Motor neuron (in vitro differentiated cells): Measurements from ENCODE around the gene ARHGEF4. TPM values are rescaled to one million over a fixed set of nuclear protein-coding genes. Genes with fewer than 3 reads are reported as not detected.

Experiments used
- ATAC-seq, 8 experiments: fragments of 200-7000 bp; cut with Tn5 transposase; replicated peaks in 6 of 8; 2 replicates each; pipeline ENCODE4 v1.8.0; 2021; ENCODE audit warnings: mild to moderate bottlenecking in 8 of 8, moderate library complexity in 8 of 8
- H3K27ac ChIP-seq, 2 donors: fragments of 250-450 bp; sonication (Bioruptor Pico); 2 replicates each; pipeline ENCODE4 v1.9.0; 2021; ENCODE audit warnings: antibody characterized with exemption in 2 of 2, mild to moderate bottlenecking in 2 of 2, moderate library complexity in 1 of 2
- H3K4me1 ChIP-seq, 2 donors: fragments of 250-450 bp; sonication (Bioruptor Pico); replicated peaks in 1 of 2; 2 replicates each; pipeline ENCODE4 v1.6.1; 2021; ENCODE audit warnings: antibody characterized with exemption in 2 of 2, mild to moderate bottlenecking in 2 of 2, moderate library complexity in 1 of 2
- H3K4me3 ChIP-seq, 5 donors: fragments of 250-450 bp; sonication (Bioruptor Pico); 2 replicates each; pipeline ENCODE4 v1.9.0; 2021; ENCODE audit warnings: antibody characterized with exemption in 5 of 5, mild to moderate bottlenecking in 5 of 5, moderate library complexity in 4 of 5
- WGBS, 10 experiments: fragments of 450-650 bp; shearing (Covaris generic); methylation state at CpG; one replicate each; pipeline ENCODE4 v1.0.0; 2022; 5-methylcytosine and 5-hydroxymethylcytosine counted together
- in situ Hi-C, 9 experiments: fragments of 400-800 bp; cut with MboI; loops; one replicate each; pipeline ENCODE4 v1.15.0; 2021; ENCODE audit warnings: low sequenced_read_pairs in 9 of 9, low pct_unique_long_range_greater_than_20kb in 2 of 9; ENCODE audit not compliant: unreplicated experiment in 9 of 9
- total RNA-seq, 8 experiments: library from RNA; unstranded; fragments of 300-600 nt; gene quantifications; 2 replicates each; pipeline versions ENCODE4 v1.2.3 to v1.2.4, GENCODE V29; 2022

ARHGEF4 gene
- total RNA-seq, 8 experiments from 2014 or later: 3.8 to 36.9 (median 15.2) TPM

DNA sequence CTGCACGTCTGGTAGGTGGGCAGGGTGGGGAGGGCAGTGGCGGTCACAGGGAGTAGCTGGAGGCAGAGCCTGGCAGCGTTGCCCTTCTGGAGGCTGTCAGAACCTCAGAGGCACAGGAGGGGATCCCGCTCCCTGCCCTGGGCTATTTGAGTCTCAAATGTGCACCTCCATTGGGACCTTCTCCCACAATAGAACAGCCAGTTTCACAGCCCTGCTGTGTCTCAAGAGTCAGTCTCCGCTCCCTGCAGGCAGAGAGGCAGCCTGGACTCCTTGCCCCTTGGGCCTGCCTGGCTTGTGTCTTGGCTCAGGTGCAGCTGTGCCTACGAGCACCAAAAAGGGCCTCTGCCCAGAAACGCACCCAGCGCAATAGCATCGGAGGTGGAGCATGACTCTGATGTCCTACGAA is 199.1 kb downstream of the ARHGEF4 start:
- no peak overlapping the region for H3K27ac ChIP-seq
- ATAC-seq: no peak
- H3K4me1 ChIP-seq: peaks cover 11 to 16% of the 10 kb centered on the region in 2 donors
- WGBS, 10 experiments: 40 to 90% (median 87%) methylated on average over 1 to 7 of the region's 10 CpGs; no CpG with 5 or more reads in 5 of the 10 experiments
- peak overlapping the region in 2 of 5 donors; percentile 42 to 47 for H3K4me3 ChIP-seq
- in situ Hi-C loops: no loop called here

DNA sequence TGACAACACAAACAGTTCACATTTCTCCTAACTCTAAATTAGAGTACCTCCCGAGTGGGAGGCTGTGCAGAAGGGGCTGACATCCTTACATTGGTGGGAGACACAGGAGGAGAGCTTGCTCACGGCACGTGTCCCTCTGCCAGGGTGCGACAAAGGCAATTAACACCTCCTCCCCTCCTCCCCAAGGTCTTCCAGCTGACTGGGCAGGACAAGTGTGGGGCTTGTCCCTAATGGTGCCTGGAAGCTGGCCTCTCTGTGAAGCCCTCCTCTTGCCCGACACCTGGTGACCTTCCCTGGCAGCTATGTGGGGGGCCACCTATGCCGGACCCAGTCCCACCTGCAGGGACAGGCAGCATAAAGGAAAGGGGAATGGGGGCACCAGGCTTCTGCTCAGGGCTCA is 199.6 kb downstream of the ARHGEF4 start:
- no peak overlapping the region for H3K4me3 ChIP-seq
- in situ Hi-C loops: no loop called here
- no peak overlapping the region for H3K27ac ChIP-seq
- no peak for ATAC-seq
- 40 to 83% (median 61%) methylated on average over 1 to 5 of the region's 6 CpGs; no CpG with 5 or more reads in 4 of the 10 experiments for WGBS, 10 experiments
- peaks cover 11 to 16% of the 10 kb centered on the region in 2 donors for H3K4me1 ChIP-seq

DNA sequence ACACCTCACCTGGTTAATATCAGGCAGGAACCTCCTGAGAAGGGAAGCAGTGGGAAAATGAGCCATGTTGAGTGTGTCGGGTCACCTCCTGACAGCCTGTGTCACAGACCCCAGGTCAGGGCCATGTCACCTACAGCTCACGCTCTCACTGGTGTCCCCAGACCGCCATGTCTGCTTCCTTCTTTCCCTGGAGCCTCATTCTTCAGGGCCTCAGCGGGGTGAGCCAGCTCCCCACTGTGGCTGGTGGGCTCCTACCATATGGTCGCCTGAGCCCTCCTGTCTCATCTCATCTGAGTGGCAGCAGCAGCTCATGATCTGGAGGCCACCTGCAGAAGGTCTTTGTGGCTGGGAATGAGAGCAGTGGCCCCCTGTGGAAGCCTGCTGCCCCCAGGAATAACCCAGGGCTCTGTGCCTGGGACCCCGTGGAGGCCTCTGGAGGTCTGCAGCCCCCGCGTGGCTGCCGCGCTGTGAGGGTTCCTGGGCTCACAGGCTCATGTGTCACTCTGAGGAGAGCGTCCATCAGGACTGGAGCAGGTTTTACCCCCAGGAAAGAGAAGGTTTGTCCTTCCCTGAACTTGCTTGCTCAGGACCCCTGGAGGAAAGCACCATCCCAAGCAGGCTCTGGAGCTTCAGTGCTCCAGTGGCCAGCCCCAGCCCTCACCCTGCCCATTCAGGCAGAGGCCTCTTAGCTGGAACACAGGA is 200.1 kb downstream of the ARHGEF4 start:
- WGBS, 10 experiments: 100% methylated on average over 2 to 4 of the region's 11 CpGs; no CpG with 5 or more reads in 7 of the 10 experiments
- Histone ChIP-seq H3K4me3 (no peak overlapping the region), H3K4me1 (peaks cover 11 to 16% of the 10 kb centered on the region in 2 donors), H3K27ac (no peak overlapping the region)
- no peak for ATAC-seq
- in situ Hi-C loops: no loop called here

DNA sequence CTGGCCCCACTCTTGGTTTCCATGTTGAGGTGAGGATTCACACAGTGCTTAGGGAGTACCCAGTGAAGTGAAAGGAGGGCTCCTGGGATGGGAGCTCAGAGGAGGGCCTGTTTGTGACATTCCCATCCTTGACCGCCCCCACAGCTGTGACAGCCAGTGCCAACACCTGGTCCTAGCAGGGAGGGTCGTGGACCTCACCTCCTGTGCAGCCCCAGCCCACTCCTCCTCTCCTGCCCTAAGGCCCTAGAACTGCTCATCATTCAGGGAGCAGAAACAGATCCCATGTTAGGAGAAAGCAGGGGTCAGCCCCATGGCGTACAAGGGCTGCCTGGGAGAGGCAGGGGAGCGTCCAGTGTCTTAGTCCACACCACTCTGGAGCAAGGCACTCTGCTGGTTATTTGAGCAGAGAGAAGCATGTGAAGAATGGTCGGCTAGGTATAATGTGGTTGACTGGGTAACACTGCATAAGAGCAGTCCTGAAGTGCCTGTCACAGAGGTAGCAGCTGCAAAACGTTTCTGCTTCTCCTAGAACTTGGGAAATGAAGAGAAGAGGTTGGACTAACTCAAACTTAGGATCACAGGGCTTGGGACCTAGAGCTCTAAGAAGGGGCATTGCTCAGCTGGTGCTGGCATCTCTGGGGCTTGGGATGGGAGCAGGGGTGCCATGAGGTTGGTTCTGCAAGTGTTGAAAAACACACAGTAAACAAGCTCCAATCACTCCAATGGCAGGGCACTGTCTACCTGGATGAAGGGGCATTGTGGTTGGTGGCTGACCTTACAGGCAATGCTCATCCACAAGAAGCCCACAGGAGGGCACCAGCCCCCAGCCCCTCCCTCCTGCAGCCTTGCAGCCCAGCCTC is 200.9 kb downstream of the ARHGEF4 start:
- Histone ChIP-seq H3K4me1 (peaks cover 11 to 16% of the 10 kb centered on the region in 2 donors), H3K27ac (no peak overlapping the region), H3K4me3 (no peak overlapping the region)
- in situ Hi-C loops: no loop called here
- ATAC-seq: no peak
- WGBS, 10 experiments: 58 to 100% (median 68%) methylated on average over 1 to 4 of the region's 6 CpGs; no CpG with 5 or more reads in 7 of the 10 experiments

DNA sequence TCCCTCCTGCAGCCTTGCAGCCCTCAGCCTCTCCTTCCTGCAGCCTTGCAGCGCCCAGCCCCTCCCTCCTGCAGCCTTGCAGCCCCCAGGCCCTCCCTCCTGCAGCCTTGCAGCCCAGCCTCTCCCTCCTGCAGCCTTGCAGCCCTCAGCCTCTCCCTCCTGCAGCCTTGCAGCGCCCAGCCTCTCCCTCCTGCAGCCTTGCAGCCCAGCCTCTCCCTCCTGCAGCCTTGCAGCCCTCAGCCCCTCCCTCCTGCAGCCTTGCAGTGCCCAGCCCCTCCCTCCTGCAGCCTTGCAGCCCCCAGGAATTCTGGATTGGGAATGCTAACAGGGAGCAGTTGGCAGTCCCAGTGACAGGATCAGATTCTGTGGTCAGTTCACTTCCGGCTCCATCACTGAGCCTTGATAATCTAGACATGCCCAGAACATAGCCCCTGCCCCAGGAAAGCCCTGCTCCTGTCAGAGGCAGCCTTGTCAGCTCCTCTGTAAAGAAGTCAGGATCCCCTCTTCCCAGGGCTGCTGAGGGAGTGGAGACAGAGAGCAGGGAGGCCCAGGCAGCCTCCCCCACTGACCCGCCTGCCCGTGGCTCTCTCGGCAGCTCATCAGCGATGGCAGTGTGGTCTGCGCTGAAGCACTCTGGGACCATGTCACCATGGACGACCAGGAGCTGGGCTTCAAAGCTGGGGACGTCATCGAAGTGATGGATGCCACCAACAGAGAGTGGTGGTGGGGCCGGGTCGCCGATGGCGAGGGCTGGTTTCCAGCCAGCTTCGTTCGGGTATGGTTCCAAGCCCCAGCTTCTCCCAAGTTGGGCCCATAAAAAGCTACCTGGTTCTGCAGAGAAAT is 201.8 kb downstream of the ARHGEF4 start:
- Histone ChIP-seq H3K27ac (no peak overlapping the region), H3K4me3 (no peak overlapping the region), H3K4me1 (peaks cover 11 to 16% of the 10 kb centered on the region in 2 donors)
- in situ Hi-C loops: no loop called here
- no peak for ATAC-seq
- 83 to 100% (median 90%) methylated on average over 1 to 8 of the region's 17 CpGs; no CpG with 5 or more reads in 4 of the 10 experiments for WGBS, 10 experiments

DNA sequence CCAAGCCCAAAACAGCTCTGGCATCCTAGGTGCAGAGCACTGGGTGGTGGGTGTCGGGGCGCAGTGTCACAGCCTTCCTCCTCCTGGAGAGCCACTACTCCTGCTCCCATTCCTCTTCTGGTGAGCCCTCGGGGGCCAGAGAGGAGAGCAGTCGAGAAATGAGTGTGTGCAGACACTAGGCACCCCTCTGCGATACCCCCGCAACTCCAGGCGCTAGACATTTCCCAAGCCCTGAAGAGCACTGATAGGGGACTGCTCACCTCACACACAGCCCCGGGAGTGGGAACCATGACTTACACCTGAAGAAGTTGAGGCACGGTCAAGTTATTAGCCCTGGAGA is 202.4 kb downstream of the ARHGEF4 start:
- Histone ChIP-seq H3K4me3 (no peak overlapping the region), H3K4me1 (peaks cover 11 to 14% of the 10 kb centered on the region in 2 donors), H3K27ac (no peak overlapping the region)
- no peak for ATAC-seq
- in situ Hi-C loops: no loop called here
- 89 to 100% (median 95%) methylated on average over 1 to 5 of the region's 9 CpGs; no CpG with 5 or more reads in 6 of the 10 experiments for WGBS, 10 experiments

DNA sequence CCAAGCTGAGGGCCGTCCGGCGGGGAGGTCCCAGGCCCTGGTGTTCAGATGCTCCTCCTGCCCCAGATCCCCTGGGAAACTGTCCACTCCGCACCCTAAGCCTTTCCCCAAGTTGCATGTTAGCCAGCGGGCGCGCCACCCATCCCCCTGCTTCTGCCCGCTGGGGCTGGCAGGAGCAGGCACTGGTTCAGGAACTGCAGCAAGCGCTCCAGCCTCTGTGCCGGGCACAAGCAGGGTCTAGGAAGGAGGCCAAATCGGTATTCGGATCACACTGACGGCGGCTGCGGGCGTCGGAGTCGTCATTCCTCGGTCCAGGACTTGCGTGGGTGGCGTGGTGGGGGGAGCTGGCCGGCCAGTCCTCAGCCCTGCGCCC is 202.8 kb downstream of the ARHGEF4 start:
- H3K4me3 ChIP-seq: no peak overlapping the region
- 100% methylated on average over 1 of the region's 23 CpGs; no CpG with 5 or more reads in 9 of the 10 experiments for WGBS, 10 experiments
- in situ Hi-C loops: no loop called here
- H3K4me1 ChIP-seq: peaks cover 9 to 11% of the 10 kb centered on the region in 2 donors
- ATAC-seq: no peak
- no peak overlapping the region for H3K27ac ChIP-seq

DNA sequence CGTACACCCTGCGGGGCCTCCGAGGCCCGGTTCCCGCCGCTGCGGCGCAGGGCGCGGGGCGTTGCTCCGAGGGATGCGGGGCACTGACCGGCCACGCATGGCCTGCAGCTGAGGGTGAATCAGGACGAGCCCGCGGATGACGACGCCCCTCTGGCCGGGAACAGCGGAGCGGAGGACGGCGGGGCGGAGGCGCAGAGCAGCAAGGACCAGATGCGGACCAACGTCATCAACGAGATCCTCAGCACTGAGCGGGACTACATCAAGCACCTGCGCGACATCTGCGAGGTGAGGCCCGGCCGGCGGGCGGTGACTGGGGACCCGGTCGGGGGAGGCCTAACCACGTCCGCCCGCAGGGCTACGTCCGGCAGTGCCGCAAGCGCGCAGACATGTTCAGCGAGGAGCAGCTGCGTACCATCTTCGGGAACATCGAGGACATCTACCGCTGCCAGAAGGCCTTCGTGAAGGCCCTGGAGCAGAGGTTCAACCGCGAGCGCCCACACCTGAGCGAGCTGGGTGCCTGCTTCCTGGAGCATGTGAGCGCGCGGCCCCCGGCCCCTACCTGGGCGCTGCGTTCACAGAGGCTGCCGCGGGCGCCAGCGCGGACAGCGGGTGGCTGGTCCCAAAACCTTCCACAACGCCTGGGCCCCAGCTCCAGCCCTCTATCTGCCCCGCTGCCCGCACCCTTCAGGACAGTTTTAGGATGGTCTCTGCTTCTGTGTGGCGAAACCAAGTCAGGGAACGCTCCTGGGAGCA is 203.4 kb downstream of the ARHGEF4 start:
- Histone ChIP-seq H3K4me3 (no peak overlapping the region), H3K27ac (no peak overlapping the region), H3K4me1 (peaks cover 9 to 11% of the 10 kb centered on the region in 2 donors)
- WGBS, 10 experiments: 85 to 100% (median 93%) methylated on average over 2 to 19 of the region's 75 CpGs; no CpG with 5 or more reads in 5 of the 10 experiments
- in situ Hi-C loops: no loop called here
- ATAC-seq: peak in 1 of 8 experiments; percentile 17

DNA sequence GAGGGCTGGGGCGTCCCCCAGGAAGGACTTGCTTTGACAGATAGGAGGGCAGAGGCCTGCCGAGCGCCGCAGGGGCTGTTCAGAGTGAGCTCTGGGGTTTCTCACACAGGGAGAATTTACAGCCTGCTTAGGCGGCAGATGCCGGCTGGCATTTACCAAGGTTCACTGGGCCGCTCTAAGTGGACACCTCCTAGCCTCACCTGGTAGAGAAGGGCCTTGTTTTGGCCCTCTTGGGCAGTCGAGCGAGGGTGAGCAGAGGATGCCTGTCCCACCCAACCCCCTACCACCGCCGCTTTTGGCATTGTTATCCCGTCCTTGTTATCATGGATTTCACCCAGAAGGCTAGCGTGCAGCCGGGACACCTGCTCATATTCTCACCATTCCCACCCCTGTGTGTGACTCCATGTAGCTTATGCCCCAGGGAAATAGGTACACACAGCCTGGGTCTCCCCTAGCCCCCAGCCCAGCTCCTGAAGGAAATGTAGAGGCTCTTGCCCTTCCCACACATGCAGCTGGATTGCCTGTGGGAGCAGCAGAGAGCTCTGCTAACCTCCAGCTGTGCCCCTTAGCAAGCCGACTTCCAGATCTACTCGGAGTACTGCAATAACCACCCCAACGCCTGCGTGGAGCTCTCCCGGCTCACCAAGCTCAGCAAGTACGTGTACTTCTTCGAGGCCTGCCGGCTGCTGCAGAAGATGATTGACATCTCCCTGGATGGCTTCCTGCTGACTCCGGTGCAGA is 204.1 kb downstream of the ARHGEF4 start:
- 40 to 74% (median 62%) methylated on average over 1 to 12 of the region's 23 CpGs; no CpG with 5 or more reads in 5 of the 10 experiments for WGBS, 10 experiments
- ATAC-seq: no peak
- Histone ChIP-seq H3K4me1 (peaks cover 4% of the 10 kb centered on the region in 2 donors), H3K4me3 (no peak overlapping the region), H3K27ac (no peak overlapping the region)
- in situ Hi-C loops: no loop called here

DNA sequence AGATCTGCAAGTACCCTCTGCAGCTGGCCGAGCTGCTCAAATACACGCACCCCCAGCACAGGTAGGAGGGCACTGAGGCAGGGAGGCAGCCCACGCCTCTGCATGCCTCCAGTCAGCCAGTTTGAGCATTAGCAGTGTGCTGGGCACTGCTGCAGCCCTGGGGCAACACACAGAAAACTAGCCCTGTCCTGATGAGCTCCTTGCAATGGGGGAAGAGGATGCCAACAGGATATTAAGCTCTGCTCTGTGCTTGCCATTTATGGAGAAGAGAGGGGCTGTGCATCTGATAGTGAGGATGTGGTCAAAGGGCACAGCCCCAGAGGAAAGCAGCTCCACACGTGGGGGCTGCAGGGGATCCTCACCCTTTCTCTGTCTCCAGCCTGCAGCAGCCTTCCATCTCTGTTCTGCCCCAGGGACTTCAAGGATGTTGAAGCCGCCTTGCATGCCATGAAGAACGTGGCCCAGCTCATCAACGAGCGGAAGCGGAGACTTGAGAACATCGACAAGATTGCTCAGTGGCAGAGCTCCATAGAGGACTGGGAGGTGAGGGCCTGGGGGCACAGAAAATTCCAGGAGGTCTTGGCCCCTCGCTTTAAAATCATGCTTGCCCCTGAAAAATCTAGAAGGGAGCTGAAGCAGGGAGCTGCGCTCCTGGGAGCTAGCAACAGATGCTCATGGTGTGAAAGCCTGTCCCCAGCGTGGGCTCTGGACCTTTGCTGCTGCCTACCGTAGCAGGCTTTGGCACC is 204.9 kb downstream of the ARHGEF4 start:
- Histone ChIP-seq H3K4me1 (no peaks in the 10 kb centered on the region), H3K27ac (no peak overlapping the region), H3K4me3 (no peak overlapping the region)
- 87 to 95% (median 91%) methylated on average over 3 to 7 of the region's 14 CpGs; no CpG with 5 or more reads in 5 of the 10 experiments for WGBS, 10 experiments
- in situ Hi-C loops: no loop called here
- no peak for ATAC-seq

DNA sequence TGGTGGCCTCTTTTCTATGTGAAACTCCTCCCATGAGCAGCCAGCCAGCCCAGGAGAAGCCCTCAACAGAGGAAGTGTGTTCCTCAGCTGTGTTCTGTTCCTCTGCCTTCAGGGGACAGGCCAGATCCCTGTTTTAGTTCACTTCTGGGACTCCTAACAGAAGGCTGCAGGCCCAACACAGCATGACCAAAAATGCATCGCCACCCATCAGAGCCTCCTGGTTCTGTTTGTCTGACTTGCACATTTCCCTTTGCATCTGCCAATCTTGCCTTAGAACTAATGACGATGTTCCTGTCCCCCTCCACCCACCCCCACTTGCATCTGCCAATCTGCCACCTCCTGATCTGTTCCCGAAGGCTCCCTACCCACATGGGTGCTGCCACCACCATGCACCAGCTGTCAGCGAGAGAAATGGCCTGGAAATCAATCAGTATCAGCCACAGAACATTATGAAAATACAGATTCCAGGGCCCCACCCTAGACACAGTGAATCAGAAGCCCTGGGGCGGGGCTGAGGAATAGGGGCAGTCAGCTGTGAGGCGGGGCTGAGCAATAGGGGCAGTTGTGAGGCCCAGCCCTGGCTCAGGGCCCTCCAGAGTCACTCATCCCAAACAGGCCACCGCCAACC is 205.5 kb downstream of the ARHGEF4 start:
- H3K27ac ChIP-seq: no peak overlapping the region

More for the DNA sequence above, 205.5 kb downstream of the ARHGEF4 start:
- no peak overlapping the region for H3K4me3 ChIP-seq
- no peaks in the 10 kb centered on the region for H3K4me1 ChIP-seq
- peak in 4 of 8 experiments; percentile 21 to 91 (median 80) for ATAC-seq
- no CpG with 5 or more reads among the region's 7 CpGs for WGBS, 10 experiments
- in situ Hi-C loops: no loop called here
